SH-SY5Y (cell line): ENCODE measurements around the gene OXTR.

Source experiments
- GATA2 ChIP-seq: IDR thresholded peaks from 2 replicates; pipeline ENCODE4 v1.6.1; 2011; ENCODE audit warnings: mild to moderate bottlenecking, low read depth, low read length
- GATA3 ChIP-seq: IDR thresholded peaks from 2 replicates; pipeline ENCODE4 v1.6.1; 2011; ENCODE audit warnings: low read depth, mild to moderate bottlenecking, low read length, moderate library complexity

DNA sequence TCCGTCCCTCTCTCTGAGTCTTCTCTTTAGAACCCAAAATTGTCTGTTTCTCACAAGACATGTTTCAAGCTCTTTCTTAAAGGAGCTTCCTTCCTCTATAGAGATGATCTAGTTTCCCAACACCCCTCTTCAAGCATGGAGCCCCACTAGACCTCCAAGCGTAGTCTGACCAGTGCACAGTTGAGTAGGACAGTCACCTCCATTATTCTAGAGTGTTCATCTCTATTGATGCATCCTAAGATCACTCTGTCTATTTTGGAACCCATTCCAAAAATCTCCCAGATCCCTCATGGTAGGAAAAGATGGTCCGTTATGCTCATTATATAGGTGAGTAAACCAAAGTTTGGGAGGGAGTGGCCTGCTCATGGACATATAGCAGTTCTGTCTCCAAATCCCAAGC lies 39.9 kb downstream of the OXTR start:
- TF ChIP-seq GATA3 (no peak), GATA2 (no peak)
